SU-DHL-6 (cell line): ENCODE data around the gene GPAM.
A peak's percentile ranks its signal among the peaks of the same experiment; 100 is the strongest.

Experiments
- H2AFZ ChIP-seq: fragments of 200-600 bp; sonication (generic); 2 replicates; pipeline ENCODE4 v1.6.1; 2014; ENCODE audit warnings: low read depth, mild to moderate bottlenecking, moderate library complexity, mixed read lengths, antibody characterized with exemption, low read length; ENCODE audit not compliant: severe bottlenecking
- H3F3A ChIP-seq: fragments of 200-600 bp; shearing (Covaris generic); 2 replicates; pipeline ENCODE4 v1.6.0; 2016; ENCODE audit warnings: antibody characterized with exemption, mild to moderate bottlenecking; ENCODE audit not compliant: insufficient read depth
- H3K27ac ChIP-seq: fragments of 200-600 bp; sonication (generic); 2 replicates; pipeline ENCODE4 v1.5.1; 2016; ENCODE audit warnings: low read depth, mild to moderate bottlenecking, low read length, moderate library complexity, mixed read lengths
- H3K27me3 ChIP-seq: fragments of 200-600 bp; sonication (generic), shearing (Covaris generic); 2 replicates; pipeline ENCODE4 v1.6.0; 2014; ENCODE audit warnings: mild to moderate bottlenecking, low read length
- H3K36me3 ChIP-seq: fragments of 200-600 bp; sonication (generic); 2 replicates; pipeline ENCODE4 v1.6.1; 2014; ENCODE audit warnings: mild to moderate bottlenecking, low read length, mixed read lengths
- H3K4me2 ChIP-seq: fragments of 300-600, 200-600 bp; shearing (Covaris generic), sonication (generic); 2 replicates; pipeline ENCODE4 v1.6.0; 2014; ENCODE audit warnings: low read length, low read depth, mild to moderate bottlenecking; ENCODE audit not compliant: poor library complexity, severe bottlenecking
- H3K4me3 ChIP-seq: fragments of 200-600 bp; sonication (generic); 2 replicates; pipeline ENCODE4 v1.5.1; 2014; ENCODE audit warnings: antibody characterized with exemption, low read length, mild to moderate bottlenecking, mixed read lengths; ENCODE audit not compliant: insufficient read depth, poor library complexity, severe bottlenecking
- H3K79me2 ChIP-seq: fragments of 200-600 bp; sonication (generic); 2 replicates; pipeline ENCODE4 v1.6.1; 2014; ENCODE audit warnings: mild to moderate bottlenecking, low read length, moderate library complexity; ENCODE audit not compliant: insufficient read depth
- H3K9ac ChIP-seq: fragments of 200-600 bp; sonication (generic); 2 replicates; pipeline ENCODE4 v1.7.0; 2014; ENCODE audit warnings: mild to moderate bottlenecking, low read length
- H3K9me2 ChIP-seq: fragments of 200-600 bp; sonication (generic); replicated peaks from 2 replicates; pipeline ENCODE4 v1.6.1; 2014; ENCODE audit warnings: low read length; ENCODE audit not compliant: insufficient read depth
- H3K9me3 ChIP-seq: fragments of 200-600 bp; sonication (generic); 2 replicates; pipeline ENCODE4 v1.6.1; 2014; ENCODE audit warnings: low read length, mixed read lengths; ENCODE audit not compliant: insufficient read depth
- H4K20me1 ChIP-seq: fragments of 200-600 bp; sonication (generic); 2 replicates; pipeline ENCODE4 v1.6.1; 2014; ENCODE audit warnings: low read depth, mild to moderate bottlenecking, antibody characterized with exemption, low read length, moderate library complexity, mixed read lengths
- CTCF ChIP-seq: fragments of 200-600 bp; sonication (generic); IDR thresholded peaks from one replicate; pipeline ENCODE4 v1.5.1; 2017; ENCODE audit warnings: antibody characterized with exemption, mild to moderate bottlenecking, low read length, moderate library complexity; ENCODE audit not compliant: insufficient read depth, poor library complexity, severe bottlenecking
- EZH2phosphoT487 ChIP-seq: fragments of 200-600 bp; sonication (generic), shearing (Covaris generic); conservative IDR thresholded peaks from 2 replicates; pipeline ENCODE4 v1.6.1; 2018; ENCODE audit warnings: mild to moderate bottlenecking, antibody characterized with exemption, low read length, moderate library complexity, mixed read lengths

GPAM gene

GRCh38 chr10:112183329-112184051 lies at the start of gene GPAM:
GPAM (minus strand) TSS chr10:112183765; CDS start chr10:112181784, 1,981 bp downstream.
- Histone ChIP-seq H3K9ac (peak within 1 kb of the TSS; percentile 91), H3K4me3 (peak within 1 kb of the TSS; percentile 95), H3K9me3 (no peaks in the 10 kb centered on the region), H3K4me2 (peak within 1 kb of the TSS; percentile 89), H3K36me3 (no peaks in the 10 kb centered on the region; the same call in 1 of the 2 replicates), H3K79me2 (no peaks in the 10 kb centered on the region; the same call in 1 of the 2 replicates), H3K9me2 (no peaks in the 10 kb centered on the region), H3K27ac (no peak within 1 kb of the TSS), H2AFZ (peak within 1 kb of the TSS; percentile 100), H3F3A (no peaks in the 10 kb centered on the region), H3K27me3 (no peaks in the 10 kb centered on the region), H4K20me1 (no peaks in the 10 kb centered on the region)
- TF ChIP-seq EZH2phosphoT487 (no peak), CTCF (no peak)

GRCh38 chr10:112232670-112233069 lies 49.1 kb upstream of the GPAM start:
- no peaks in the 10 kb centered on the region for H3K9me3 ChIP-seq
- no peak overlapping the region for H3K9ac ChIP-seq
- no peaks in the 10 kb centered on the region for H3K79me2 ChIP-seq
- no peak overlapping the region for H3K27ac ChIP-seq
- no peak overlapping the region for H3K4me2 ChIP-seq
- H2AFZ ChIP-seq = no peak overlapping the region
- H3K27me3 ChIP-seq = no peaks in the 10 kb centered on the region
- H3K4me3 ChIP-seq = no peak overlapping the region
- no peak for TF ChIP-seq EZH2phosphoT487
- no peak for TF ChIP-seq CTCF
- no peaks in the 10 kb centered on the region for H4K20me1 ChIP-seq
- H3K36me3 ChIP-seq = no peaks in the 10 kb centered on the region
- H3K9me2 ChIP-seq = no peaks in the 10 kb centered on the region
- no peaks in the 10 kb centered on the region for H3F3A ChIP-seq

GRCh38 chr10:112231602-112232400 lies 48.2 kb upstream of the GPAM start:
- no peak overlapping the region for H3K4me3 ChIP-seq
- no peaks in the 10 kb centered on the region for H3K27me3 ChIP-seq
- TF ChIP-seq CTCF = no peak
- no peak for TF ChIP-seq EZH2phosphoT487
- no peaks in the 10 kb centered on the region for H3K9me3 ChIP-seq
- H4K20me1 ChIP-seq = no peaks in the 10 kb centered on the region
- H3K4me2 ChIP-seq = no peak overlapping the region
- no peak overlapping the region for H2AFZ ChIP-seq
- no peaks in the 10 kb centered on the region for H3F3A ChIP-seq
- H3K9ac ChIP-seq = no peak overlapping the region
- H3K27ac ChIP-seq = no peak overlapping the region
- H3K9me2 ChIP-seq = no peaks in the 10 kb centered on the region
- H3K36me3 ChIP-seq = no peaks in the 10 kb centered on the region
- H3K79me2 ChIP-seq = no peaks in the 10 kb centered on the region
